H4 (cell line): ENCODE data around the gene ARHGAP1. TPM values are rescaled to one million over a fixed set of nuclear protein-coding genes. Genes with fewer than 3 reads are reported as not detected.
A peak's percentile ranks its signal among the peaks of the same experiment; 100 is the strongest.
"Not testable (repeated sequence)": the region's sequence is repeated elsewhere in the genome, so short reads cannot be mapped to it uniquely, and the experiment has no call there.

Experiments
- DNase-seq: peaks from one replicate; pipeline ENCODE4 v3.0.0-alpha.2; 2015; ENCODE audit warnings: low spot score
- total RNA-seq: library from RNA; depleted of rRNA; stranded (reverse); fragments of >200 nt; shearing (Covaris generic); gene quantifications from 2 replicates; pipeline ENCODE4 v1.2.3, GENCODE V29; 2014

The ARHGAP1 gene
- total RNA-seq, 1 experiment from 2014 or later: 16.2 TPM

DNA sequence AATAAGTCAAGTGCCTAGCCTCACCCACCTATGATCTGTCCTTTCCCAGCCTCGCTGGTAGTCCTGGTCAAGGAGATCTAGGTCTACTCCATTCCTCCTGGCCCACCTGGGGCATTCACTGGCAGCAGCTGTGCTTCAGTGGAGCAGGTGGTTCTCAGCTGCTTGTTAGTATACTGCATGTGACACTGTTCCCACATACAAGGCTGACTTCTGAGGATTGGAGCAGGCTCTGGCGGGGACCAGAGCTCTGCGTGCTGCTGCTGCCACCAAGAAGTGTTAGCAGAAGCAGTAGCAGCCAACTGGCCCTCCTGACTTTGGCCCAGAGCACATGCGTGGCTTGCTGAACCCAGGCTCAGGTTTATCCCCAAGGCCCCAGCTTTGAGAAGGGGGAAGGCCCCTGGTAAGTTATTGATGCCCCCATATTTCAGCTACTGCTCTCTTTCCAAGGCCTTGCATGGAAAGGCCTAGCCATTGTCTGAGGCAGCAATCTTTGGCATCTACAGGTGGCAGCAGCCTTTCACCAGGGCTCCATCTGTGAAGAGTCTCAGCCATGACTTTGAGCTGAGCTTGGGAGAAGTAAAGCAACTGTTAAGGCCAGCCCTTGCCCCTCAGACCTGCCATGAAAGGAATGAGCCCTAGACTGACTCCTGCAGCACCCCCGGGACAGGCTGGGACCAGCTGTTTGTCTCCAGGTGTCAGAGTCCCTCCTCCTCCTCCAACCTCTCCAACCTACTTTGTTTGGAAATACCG lies 26.5 kb downstream of the ARHGAP1 start:
- DNase-seq: no peak

GRCh38 chr11:46672381-46672839 lies 28.0 kb downstream of the ARHGAP1 start:
- no peak for DNase-seq

- no peak for DNase-seq
Observed at GRCh38 chr11:46671958-46672315, 28.5 kb downstream of the ARHGAP1 start.

- DNase-seq: not testable (repeated sequence)
Observed at GRCh38 chr11:46670521-46670920, 29.9 kb downstream of the ARHGAP1 start.

- DNase-seq: no peak
Observed at GRCh38 chr11:46669711-46670139, 30.7 kb downstream of the ARHGAP1 start.

DNA sequence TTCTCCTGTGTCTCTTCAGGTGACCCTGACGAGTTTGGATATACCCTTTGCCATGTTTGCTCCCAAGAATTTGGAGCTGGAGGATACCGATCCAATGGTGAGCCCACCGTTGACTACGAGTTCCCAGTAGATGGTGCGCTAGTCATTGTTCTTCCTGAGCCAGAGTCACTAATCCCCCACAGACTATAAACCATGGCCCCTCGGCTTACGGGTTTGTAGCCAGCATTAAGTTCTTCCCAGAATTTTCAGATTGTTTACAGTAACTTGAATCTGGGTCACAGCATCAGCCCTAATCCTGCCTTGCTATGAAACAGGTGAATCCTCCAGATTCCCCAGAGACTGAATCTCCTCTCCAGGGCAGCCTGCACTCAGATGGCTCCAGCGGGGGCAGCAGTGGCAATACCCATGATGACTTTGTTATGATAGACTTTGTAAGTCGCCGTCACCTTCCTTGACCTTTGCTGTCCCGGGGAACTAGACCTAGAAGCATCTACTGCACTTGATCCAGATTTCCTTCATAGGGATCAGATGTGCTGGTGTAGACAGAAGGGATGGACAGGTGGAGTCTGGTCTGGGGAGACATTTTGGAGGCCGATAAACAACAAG lies 31.8 kb downstream of the ARHGAP1 start:
- no peak for DNase-seq

DNA sequence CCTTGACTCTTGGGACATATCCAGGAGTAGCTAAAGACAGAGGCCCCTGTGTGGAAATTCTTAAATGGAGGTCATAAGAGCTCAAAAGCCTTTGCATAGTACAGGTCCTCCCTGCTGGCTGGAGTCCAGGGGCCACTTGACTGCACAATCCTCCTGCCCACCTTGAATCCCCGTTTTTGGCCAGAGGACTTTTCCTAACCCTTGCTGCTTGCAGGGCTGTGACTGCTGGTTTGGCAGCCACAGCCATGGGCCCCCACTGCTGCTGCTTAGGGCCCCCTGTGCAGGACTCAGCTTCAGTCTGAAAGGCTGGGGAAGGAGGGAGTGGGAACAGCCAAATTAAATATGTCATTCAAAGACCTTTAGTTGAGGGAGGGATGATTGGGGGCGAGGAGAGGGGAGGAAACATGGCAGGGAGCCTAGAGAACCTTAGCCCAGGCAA lies 33.4 kb downstream of the ARHGAP1 start:
- no peak for DNase-seq

GRCh38 chr11:46666516-46666915 lies 33.9 kb downstream of the ARHGAP1 start:
- no peak for DNase-seq

- no peak for DNase-seq
Observed at GRCh38 chr11:46665356-46665755, 35.1 kb downstream of the ARHGAP1 start.

DNA sequence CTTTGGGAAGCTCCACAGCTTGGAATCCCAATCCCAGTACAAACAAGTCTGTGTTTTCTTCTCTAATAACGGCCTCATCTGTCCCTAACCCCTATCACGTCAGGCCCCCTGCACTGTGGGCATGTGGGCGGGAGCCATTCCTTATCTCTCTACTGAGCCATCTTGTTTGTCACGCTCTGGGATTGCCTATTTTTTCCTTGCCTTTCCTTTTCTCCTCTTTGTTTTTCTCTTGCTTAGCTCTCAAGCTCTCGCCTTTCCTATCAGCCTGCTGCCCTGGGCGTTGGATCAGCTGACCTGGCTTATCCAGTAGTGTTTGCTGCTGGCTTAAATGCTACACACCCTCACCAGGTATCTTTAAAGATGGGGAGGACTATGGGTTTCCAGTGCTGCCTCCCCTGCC lies 35.8 kb downstream of the ARHGAP1 start:
- no peak for DNase-seq

GRCh38 chr11:46663277-46663940 lies 37.0 kb downstream of the ARHGAP1 start:
- no peak for DNase-seq

DNA sequence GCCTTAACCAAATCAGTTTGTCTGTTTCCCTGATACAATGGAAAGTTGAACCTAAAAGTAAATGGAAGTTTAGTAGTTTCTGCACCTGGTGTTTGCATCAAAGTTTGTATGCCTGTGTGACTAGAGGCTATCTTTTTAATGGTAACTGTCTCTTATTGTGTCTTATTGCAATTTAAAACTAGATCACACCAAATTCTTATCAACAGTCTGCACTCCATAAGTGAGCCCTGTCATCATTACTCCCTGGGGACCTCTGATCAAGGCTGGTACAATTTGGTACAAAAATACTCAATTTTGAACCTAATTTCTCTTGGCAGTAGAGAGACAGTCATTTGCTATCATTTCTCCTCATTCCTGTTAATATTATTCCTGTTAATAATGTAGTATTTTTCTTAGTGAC lies 38.1 kb downstream of the ARHGAP1 start:
- no peak for DNase-seq

- no peak for DNase-seq
Observed at GRCh38 chr11:46661836-46662235, 38.6 kb downstream of the ARHGAP1 start.

- no peak for DNase-seq
Observed at GRCh38 chr11:46659908-46660307, 40.5 kb downstream of the ARHGAP1 start.

GRCh38 chr11:46658259-46658658 lies 42.2 kb downstream of the ARHGAP1 start:
- DNase-seq: peak; percentile 35

- DNase-seq: no peak
Observed at GRCh38 chr11:46657186-46657585, 43.2 kb downstream of the ARHGAP1 start.

DNA sequence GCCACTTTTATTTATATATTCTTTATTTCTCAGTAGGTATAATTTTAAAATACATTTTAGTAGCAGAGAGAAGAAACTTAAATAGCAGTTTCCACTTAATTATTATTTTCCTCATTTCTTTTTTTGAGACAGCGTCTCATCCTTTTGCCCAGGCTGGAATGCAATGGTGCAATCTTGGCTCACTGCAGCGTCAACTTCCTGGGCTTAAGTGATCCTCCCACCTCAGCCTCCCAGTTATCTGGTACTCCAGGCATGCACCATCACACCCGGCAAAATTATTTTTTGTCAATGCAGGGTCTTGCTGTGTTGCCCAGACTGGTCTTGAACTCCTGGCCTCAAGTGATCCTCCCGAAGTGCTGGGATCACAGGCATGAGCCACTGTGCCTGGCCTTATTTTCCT lies 44.8 kb downstream of the ARHGAP1 start:
- DNase-seq: no peak

GRCh38 chr11:46649180-46649738 lies 51.2 kb downstream of the ARHGAP1 start:
- peak; percentile 74 for DNase-seq

- no peak for DNase-seq
Observed at GRCh38 chr11:46643986-46644385, 56.4 kb downstream of the ARHGAP1 start.

GRCh38 chr11:46643531-46643930 lies 56.9 kb downstream of the ARHGAP1 start:
- DNase-seq: no peak

DNA sequence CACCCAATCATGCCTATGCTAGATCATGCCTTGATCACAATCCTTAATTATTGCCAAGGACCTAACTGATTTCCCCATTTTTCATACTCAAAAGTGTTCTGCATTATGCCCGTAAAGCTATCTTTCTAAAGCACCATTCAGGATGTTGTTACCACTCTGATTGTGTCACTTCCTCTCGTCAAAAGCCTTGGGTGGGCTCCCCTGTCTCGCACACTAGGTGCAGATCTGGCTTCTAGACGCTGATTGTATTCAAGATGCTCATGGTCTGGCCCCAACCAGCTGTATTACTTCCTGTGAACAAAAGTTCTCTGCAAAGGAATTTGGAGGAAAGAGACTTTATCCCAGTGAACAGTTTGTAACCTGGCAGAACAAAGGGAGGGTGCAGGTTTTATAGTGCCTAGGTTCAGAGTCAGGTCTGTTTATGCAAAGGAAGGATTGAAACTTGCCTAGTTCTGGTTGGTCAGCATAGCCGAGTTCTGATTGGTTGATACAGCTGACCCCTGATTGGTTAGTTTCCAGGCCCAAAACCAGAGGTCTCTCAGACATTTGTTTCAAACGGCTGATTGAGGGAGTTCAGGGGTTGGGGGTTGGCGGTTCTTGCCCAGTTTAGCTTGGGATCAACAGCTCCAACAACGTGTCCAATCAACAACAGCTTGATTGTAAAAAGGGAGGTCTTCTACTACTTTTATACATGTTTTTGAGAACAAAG lies 57.6 kb downstream of the ARHGAP1 start:
- DNase-seq: no peak

GRCh38 chr11:46641639-46642038 lies 58.8 kb downstream of the ARHGAP1 start:
- DNase-seq: no peak
